Omental fat pad (tissue), 4 donors: ENCODE data around the gene TRAFD1. TPM values are rescaled to one million over a fixed set of nuclear protein-coding genes. Genes with fewer than 3 reads are reported as not detected.

ENCODE experiments used
- ATAC-seq: fragments of 150-250 bp; one replicate; pipeline ENCODE4 v1.9.1; 2016; ENCODE audit warnings: mild to moderate bottlenecking, moderate library complexity; ENCODE audit not compliant: low FRiP score
- DNase-seq: peaks from one replicate; pipeline ENCODE4 v3.0.0-alpha.2; 2019; ENCODE audit warnings: low spot score
- total RNA-seq, 4 donors: library from RNA; depleted of rRNA; stranded (reverse); fragments of >200 nt; gene quantifications; one replicate each; pipeline ENCODE4 v1.1.0, GENCODE V29; 2016
- TF ChIP-seq, protein P1 (sequence below), 3 donors: fragments of 450-650 bp; IDR thresholded peaks; one replicate each; pipeline ENCODE4 v1.5.1; 2016 to 2017; ENCODE audit warnings: antibody characterized with exemption in 3 of 3, mild to moderate bottlenecking in 3 of 3, moderate library complexity in 2 of 3

TRAFD1 gene
- total RNA-seq, 4 donors from 2014 or later = 25.1 to 44.3 (median 29.8) TPM

DNA sequence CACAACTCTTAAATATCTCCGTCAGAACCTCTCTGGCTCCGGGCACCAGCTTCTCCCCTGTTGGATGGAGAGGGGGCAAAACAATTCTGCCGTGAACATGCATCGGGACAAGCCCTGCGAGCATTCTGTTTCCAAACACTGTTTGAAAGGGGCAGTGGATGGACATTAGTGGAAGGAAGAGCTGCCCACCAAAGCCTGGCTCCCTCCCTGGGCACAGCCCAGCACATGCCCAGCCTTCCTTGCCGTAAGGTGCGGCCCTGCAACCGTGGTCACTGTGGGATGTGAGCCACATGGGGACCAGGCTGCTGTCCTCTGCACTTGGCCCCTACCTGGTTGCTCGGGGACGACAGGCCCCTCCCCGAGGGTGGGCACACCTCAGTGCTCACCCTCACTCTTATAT, 54.0 kb downstream of the TRAFD1 start:
- DNase-seq (no peak), ATAC-seq (no peak)
- TF ChIP-seq, protein P1, sequence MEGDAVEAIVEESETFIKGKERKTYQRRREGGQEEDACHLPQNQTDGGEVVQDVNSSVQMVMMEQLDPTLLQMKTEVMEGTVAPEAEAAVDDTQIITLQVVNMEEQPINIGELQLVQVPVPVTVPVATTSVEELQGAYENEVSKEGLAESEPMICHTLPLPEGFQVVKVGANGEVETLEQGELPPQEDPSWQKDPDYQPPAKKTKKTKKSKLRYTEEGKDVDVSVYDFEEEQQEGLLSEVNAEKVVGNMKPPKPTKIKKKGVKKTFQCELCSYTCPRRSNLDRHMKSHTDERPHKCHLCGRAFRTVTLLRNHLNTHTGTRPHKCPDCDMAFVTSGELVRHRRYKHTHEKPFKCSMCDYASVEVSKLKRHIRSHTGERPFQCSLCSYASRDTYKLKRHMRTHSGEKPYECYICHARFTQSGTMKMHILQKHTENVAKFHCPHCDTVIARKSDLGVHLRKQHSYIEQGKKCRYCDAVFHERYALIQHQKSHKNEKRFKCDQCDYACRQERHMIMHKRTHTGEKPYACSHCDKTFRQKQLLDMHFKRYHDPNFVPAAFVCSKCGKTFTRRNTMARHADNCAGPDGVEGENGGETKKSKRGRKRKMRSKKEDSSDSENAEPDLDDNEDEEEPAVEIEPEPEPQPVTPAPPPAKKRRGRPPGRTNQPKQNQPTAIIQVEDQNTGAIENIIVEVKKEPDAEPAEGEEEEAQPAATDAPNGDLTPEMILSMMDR (IDR thresholded peaks at IDR 0.05) = no peak

DNA sequence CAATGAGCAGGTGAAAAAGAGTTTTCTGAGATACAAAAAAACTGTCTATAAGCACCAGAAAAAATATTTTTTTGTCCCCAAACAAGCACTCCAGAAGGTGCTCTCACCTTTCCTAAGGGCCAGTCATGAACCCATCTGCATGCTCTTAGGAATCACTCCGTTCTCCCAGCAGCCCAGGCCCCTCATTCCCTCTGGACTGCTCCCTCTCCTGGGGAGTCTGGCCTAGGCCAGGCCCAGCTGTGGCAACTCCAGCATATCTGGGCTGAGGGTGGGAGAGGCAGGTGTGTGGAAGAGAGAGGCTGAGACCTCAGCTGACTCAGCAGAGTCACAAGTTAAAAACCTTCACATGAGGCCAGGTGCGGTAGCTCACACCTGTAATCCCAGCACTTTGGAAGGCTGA, 54.6 kb downstream of the TRAFD1 start:
- DNase-seq = no peak
- TF ChIP-seq, protein P1 (IDR thresholded peaks at IDR 0.05) = no peak
- no peak for ATAC-seq

DNA sequence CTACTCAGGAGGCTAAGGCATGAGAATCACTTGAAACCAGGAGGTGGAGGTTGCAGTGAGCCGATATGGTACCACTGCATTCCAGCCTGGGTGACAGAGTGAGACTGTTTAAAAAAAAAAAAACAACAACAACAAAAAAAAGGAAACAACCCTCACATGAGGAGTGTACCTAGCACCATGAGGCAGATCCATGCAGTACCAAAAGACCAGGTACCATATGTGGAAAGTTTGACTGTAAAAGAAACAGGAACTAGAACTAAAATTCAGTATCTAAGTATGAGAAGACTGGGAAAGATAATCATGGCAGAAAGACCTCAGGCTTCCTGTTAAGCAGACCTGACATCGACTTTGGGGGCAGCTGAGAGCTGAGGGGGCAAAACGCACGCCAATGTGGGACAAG, 55.1 kb downstream of the TRAFD1 start:
- TF ChIP-seq, protein P1 (IDR thresholded peaks at IDR 0.05) = no peak
- ATAC-seq (no peak), DNase-seq (no peak)

DNA sequence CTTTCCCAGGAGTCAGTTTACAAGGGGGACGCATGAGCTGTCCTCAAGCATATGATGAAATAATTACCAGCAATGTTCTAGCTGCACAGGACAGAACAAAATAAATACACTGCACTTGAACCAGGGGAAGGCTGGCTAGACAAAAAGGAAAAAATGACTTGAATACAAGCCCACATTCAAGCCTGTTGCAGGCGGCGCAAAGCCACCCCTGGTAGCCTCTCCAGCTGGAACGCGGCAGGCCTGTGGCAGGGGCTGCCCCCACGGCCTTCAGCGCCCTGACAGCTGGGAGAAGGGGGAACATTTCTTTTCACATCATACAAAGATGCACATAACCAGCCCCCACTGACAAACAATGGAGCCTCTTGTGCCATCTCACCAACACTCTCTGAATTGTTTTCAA, 57.1 kb downstream of the TRAFD1 start:
- no peak for DNase-seq

DNA sequence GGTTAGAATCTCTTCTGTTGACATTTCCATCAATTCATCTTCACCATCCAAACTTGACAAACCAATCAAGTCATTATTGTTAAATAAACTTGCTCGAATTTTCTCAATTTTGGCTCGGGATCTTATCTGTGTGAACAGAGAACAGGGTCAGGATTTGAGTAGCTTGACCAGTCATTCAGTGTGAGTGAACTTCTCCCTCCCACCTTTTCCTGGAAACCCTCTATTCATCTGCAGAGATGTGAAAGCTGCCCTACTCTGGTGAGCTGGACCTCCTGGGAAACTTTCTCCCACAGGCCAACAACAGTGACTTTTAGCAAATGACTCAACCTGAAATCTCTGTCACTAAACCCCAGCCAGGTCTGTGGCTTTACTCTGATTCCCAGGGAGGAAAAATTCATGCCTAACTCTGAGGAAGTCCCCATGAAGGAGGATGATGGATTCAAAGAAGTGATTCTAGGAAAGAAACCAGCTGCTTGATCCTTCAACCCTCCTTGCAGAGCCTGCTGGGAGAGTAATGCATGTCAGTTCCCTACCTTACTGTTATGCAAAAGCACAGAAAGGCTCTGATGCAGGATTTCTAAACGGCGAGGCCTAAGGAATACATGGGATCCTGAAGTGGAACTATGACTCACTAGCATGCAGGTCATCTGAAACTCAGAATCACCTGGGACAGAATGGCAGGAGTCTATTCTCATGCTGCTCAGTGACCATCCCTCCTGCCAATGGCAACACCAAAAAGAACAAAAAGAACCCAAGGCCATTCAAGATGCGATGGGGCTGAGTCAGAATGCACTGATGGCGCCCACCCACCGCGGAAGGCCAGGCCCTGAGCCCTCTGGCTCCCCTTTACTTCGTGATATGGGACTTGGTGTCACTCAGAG, 58.0 kb downstream of the TRAFD1 start:
- no peak for ATAC-seq
- TF ChIP-seq, protein P1 (IDR thresholded peaks at IDR 0.05) = no peak

More for the DNA sequence above, 57.1 kb downstream of the TRAFD1 start:
- no peak for ATAC-seq
- TF ChIP-seq, protein P1 (IDR thresholded peaks at IDR 0.05) = no peak

DNA sequence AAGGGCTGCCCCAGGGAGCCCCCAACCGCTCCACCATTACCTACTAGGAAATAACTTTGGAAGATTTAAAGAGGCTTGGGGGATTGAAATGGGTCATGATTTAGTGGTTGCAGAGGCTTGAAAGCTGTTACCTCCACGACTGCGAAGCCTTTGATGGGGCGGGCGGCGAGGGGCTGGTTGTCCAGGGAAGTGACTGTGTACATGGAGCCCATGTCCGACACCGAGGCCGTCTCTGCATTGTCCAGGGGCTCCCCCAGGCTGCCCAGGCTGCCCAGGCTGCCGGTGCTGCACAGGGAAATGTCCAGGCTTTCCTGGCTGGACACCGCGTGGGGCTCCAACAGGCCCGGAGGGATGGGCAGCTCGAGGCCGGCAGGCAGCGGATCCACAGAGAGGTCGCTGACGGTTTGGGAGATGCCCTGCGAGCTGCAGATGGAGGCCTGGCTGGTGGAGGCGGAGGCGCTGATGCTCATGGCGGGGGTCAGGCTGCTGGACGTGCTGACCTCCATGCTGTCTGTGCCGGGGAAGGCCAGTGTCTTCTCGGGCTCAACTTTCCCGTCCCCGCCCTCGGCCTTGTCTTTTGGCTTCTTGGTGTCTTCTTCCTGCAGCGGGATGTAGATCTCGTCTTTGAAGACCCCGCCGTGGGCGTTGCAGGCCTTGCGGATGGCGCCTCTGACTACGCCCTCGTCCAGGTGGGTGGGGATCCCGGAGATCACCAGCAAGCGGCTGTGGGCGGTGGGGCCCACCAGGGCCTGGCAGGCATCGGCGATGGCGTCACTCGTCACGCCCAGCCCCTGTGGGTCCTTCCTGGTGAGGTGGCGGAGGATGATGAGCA, 58.9 kb downstream of the TRAFD1 start:
- no peak for ATAC-seq
- DNase-seq = no peak
- TF ChIP-seq, protein P1 (IDR thresholded peaks at IDR 0.05) = no peak

More for the DNA sequence above, 58.0 kb downstream of the TRAFD1 start:
- no peak for DNase-seq
